ENCODE results near the gene SLC22A3. TPM values are rescaled to one million over a fixed set of nuclear protein-coding genes. Genes with fewer than 3 reads are reported as not detected.

SLC22A3 gene
- total RNA-seq, 1 donor from 2014 or later, result 1.7 TPM

DNA sequence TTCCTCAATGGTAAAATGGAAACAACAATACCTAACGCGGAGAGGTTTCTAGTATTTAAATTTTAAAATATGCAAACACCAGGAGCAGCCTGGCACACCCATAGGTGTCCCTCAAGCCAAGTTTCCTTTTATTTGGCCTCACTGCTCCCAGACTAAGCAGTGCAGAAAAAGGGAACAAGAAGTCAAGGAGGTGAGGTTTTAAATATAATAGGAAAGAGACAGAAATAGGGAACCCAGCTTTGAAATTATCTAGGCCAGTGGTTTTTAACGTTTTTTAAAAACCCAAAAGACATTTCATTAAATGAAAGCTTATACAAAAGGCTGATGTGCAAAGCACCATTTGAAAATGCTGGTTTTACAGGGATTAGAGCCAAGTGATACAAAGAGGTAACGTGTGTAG is 109.6 kb downstream of the SLC22A3 start:
- peaks cover 2% of the 10 kb centered on the region for H3K4me1 Mint-ChIP-seq (ENCODE audit: low read depth)
- TF ChIP-seq, protein P1, sequence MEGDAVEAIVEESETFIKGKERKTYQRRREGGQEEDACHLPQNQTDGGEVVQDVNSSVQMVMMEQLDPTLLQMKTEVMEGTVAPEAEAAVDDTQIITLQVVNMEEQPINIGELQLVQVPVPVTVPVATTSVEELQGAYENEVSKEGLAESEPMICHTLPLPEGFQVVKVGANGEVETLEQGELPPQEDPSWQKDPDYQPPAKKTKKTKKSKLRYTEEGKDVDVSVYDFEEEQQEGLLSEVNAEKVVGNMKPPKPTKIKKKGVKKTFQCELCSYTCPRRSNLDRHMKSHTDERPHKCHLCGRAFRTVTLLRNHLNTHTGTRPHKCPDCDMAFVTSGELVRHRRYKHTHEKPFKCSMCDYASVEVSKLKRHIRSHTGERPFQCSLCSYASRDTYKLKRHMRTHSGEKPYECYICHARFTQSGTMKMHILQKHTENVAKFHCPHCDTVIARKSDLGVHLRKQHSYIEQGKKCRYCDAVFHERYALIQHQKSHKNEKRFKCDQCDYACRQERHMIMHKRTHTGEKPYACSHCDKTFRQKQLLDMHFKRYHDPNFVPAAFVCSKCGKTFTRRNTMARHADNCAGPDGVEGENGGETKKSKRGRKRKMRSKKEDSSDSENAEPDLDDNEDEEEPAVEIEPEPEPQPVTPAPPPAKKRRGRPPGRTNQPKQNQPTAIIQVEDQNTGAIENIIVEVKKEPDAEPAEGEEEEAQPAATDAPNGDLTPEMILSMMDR (IDR thresholded peaks at IDR 0.05; ENCODE audit: unreplicated experiment), result no peak
- H3K9me3 Mint-ChIP-seq (ENCODE audit: low read depth), result no peaks in the 10 kb centered on the region
- no peak for DNase-seq (ENCODE audit: low spot score, unreplicated experiment)
- no peak overlapping the region for H3K27ac Mint-ChIP-seq
- no peaks in the 10 kb centered on the region for H3K27me3 Mint-ChIP-seq
- no peaks in the 10 kb centered on the region for H3K36me3 Mint-ChIP-seq (ENCODE audit: insufficient read depth)
- H3K4me3 Mint-ChIP-seq (ENCODE audit: low read depth), result no peak overlapping the region

DNA sequence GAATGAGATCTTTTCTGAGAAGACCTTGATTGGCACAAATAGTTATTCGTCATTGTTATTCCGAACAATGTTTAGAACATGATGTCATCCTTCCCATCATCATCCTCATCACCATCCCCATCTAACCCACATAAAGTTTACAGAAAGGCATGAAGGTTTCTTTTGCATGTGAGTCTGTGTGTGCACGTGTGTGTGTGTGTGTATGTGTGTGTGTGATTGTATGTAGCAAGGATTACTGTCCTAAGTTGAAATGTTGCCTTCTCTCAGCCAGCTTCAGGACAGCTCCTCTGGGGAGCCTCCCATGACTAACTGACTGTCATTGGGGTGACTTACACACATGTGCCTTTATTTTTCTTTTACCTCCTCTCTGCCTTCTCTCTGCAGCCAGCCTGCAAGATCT is 113.5 kb downstream of the SLC22A3 start:
- Mint-ChIP-seq H3K9me3 (ENCODE audit: low read depth) (no peaks in the 10 kb centered on the region), H3K27me3 (no peaks in the 10 kb centered on the region), H3K36me3 (ENCODE audit: insufficient read depth) (no peaks in the 10 kb centered on the region), H3K4me1 (ENCODE audit: low read depth) (no peaks in the 10 kb centered on the region), H3K27ac (no peak overlapping the region), H3K4me3 (ENCODE audit: low read depth) (no peak overlapping the region)
- no peak for DNase-seq (ENCODE audit: low spot score, unreplicated experiment)
- TF ChIP-seq, protein P1 (IDR thresholded peaks at IDR 0.05; ENCODE audit: unreplicated experiment), result no peak

DNA sequence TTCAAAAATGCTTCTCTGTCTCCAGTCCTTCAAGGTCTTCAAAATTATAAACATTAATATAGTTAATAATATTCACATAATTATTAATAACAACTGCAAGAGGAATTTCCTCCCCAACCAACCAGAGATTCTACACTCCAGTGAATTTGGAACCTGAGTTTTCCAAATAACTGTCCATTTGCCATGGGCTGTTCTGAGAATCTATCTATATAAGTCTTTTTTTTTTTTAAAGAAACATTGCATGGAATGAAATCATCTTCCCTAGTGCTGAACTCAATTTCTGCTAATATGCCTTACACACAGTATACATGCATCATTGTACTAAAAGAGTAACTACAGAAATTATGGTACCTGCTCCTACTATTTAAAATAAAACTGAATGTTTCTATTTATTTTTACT is 113.9 kb downstream of the SLC22A3 start:
- H3K4me1 Mint-ChIP-seq (ENCODE audit: low read depth), result no peaks in the 10 kb centered on the region

DNA sequence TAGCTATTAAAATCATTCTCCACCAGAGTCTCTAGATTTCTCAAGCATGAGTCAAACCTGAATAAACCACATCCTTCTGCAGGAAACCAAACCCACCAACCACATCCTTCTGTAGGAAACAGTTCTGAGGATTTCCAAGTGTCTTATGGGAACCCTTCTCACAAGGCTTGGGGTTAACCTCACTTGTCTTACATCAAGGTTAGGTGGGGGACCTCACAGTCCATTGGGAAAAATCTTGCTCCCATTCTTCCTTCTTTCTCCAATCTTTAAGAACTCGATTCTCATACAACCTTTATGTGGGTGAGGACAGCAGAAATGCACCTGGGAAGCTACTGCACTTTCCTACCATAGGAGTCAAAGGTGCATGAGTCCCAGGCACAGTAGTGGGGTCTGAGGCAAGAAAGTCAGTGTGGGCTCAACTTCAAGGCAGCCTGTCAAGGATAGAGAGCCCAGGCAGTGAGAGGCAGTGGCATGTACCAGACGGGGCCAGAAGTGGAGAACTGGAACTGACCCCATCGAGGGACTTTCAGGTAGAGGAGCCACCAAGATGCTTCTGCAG is 114.5 kb downstream of the SLC22A3 start:
- H3K4me1 Mint-ChIP-seq (ENCODE audit: low read depth), result no peaks in the 10 kb centered on the region
- no peaks in the 10 kb centered on the region for H3K9me3 Mint-ChIP-seq (ENCODE audit: low read depth)
- DNase-seq (ENCODE audit: low spot score, unreplicated experiment), result no peak
- no peaks in the 10 kb centered on the region for H3K27me3 Mint-ChIP-seq
- H3K4me3 Mint-ChIP-seq (ENCODE audit: low read depth), result no peak overlapping the region
- peaks cover 2% of the 10 kb centered on the region for H3K36me3 Mint-ChIP-seq (ENCODE audit: insufficient read depth)
- H3K27ac Mint-ChIP-seq, result no peak overlapping the region
- TF ChIP-seq, protein P1 (IDR thresholded peaks at IDR 0.05; ENCODE audit: unreplicated experiment), result no peak

More for the DNA sequence above, 113.9 kb downstream of the SLC22A3 start:
- no peak for DNase-seq (ENCODE audit: low spot score, unreplicated experiment)
- H3K27ac Mint-ChIP-seq, result no peak overlapping the region
- H3K4me3 Mint-ChIP-seq (ENCODE audit: low read depth), result no peak overlapping the region
- no peaks in the 10 kb centered on the region for H3K27me3 Mint-ChIP-seq
- peaks cover 2% of the 10 kb centered on the region for H3K36me3 Mint-ChIP-seq (ENCODE audit: insufficient read depth)
- TF ChIP-seq, protein P1 (IDR thresholded peaks at IDR 0.05; ENCODE audit: unreplicated experiment), result no peak
- no peaks in the 10 kb centered on the region for H3K9me3 Mint-ChIP-seq (ENCODE audit: low read depth)

DNA sequence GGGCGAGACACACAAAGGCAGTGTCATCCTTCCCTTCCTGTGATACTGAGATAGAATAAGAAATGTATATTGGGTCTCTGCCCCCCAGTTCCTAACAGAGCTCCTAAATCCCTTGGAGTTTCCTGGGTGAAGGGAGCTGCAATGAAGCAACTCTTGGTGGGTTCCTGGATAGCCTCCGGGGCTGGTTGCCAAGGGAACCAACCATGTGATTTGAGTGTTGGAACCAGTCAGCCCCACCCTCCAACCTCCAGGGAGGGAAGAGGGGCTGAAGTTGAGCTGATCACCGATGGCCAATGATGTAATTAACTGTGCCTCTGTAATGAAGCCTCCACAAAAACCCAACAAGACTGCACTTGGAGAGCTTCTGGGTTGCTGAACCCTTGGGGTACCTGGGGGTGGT is 116.6 kb downstream of the SLC22A3 start:
- TF ChIP-seq, protein P1 (IDR thresholded peaks at IDR 0.05; ENCODE audit: unreplicated experiment), result no peak
- H3K9me3 Mint-ChIP-seq (ENCODE audit: low read depth), result no peaks in the 10 kb centered on the region
- no peak for DNase-seq (ENCODE audit: low spot score, unreplicated experiment)
- peaks cover 2% of the 10 kb centered on the region for H3K36me3 Mint-ChIP-seq (ENCODE audit: insufficient read depth)
- H3K4me1 Mint-ChIP-seq (ENCODE audit: low read depth), result no peaks in the 10 kb centered on the region
- H3K4me3 Mint-ChIP-seq (ENCODE audit: low read depth), result no peak overlapping the region
- H3K27ac Mint-ChIP-seq, result no peak overlapping the region
- no peaks in the 10 kb centered on the region for H3K27me3 Mint-ChIP-seq

All from progenitor cell of endocrine pancreas (in vitro differentiated cells).